Subcutaneous abdominal adipose tissue (tissue), 5 donors: ENCODE data around the gene RAPGEF1.
"Not testable (repeated sequence)": the region's sequence is repeated elsewhere in the genome, so short reads cannot be mapped to it uniquely, and the experiment has no call there.

Experiments used
- H3K27ac ChIP-seq: one replicate; pipeline ENCODE4 v1.7.0; 2013; ENCODE audit warnings: low read depth, mild to moderate bottlenecking, inconsistent platforms, low read length, moderate library complexity
- H3K27me3 ChIP-seq, 5 donors: one replicate each; pipeline ENCODE4 v1.7.0; 2013; ENCODE audit warnings: low read length in 5 of 5, inconsistent platforms in 1 of 5; ENCODE audit not compliant: control insufficient read depth in 5 of 5, insufficient read depth in 4 of 5
- H3K36me3 ChIP-seq, 5 donors: one replicate each; pipeline ENCODE4 v1.7.0; 2013; ENCODE audit warnings: low read length in 5 of 5; ENCODE audit not compliant: control insufficient read depth in 5 of 5, insufficient read depth in 5 of 5
- H3K4me1 ChIP-seq, 5 donors: one replicate each; pipeline ENCODE4 v1.7.0; 2013; ENCODE audit warnings: low read length in 5 of 5, mild to moderate bottlenecking in 3 of 5, moderate library complexity in 1 of 5; ENCODE audit not compliant: control insufficient read depth in 5 of 5, insufficient read depth in 5 of 5
- H3K4me3 ChIP-seq, 5 donors: one replicate each; pipeline ENCODE4 v1.7.0; 2013; ENCODE audit warnings: low read length in 5 of 5, low read depth in 1 of 5
- H3K9ac ChIP-seq, 5 donors: one replicate each; pipeline ENCODE4 v1.7.0; 2013; ENCODE audit warnings: low read length in 5 of 5, mild to moderate bottlenecking in 4 of 5, moderate library complexity in 3 of 5
- H3K9me3 ChIP-seq, 5 donors: one replicate each; pipeline ENCODE4 v1.7.0; 2013; ENCODE audit warnings: low read length in 5 of 5; ENCODE audit not compliant: control insufficient read depth in 5 of 5
- donor health status: healthy.
- donor health status: healthy.
- donor health status: healthy.
- donor health status: healthy.
- donor health status: healthy.

The RAPGEF1 gene

DNA sequence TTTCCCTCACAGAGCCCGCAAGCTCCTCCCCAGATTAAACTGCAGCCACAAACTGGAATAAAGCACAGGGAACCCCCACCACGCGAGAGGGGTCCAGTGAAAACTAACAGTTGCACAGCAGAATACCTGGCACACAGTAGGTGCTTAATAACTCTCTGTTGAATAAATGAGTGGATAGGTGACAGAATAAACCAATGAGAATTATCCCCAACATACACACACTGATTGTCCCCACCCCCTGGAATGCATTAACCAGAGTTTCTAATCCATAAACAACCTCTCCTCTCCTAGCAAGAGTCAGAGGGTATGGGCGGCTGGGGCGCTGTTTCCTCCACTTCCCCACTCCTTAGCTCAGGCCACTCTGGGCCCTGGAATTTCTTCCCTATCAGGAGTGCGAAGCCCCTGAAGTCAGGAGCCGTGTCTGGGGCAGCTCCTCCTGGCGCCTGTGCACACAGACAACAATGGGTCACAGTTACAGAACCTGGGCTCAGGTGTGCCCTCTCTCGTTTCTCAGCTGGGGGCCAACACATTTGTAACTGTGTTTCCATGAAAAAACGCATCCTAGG lies 27.6 kb downstream of the RAPGEF1 start:
- Histone ChIP-seq H3K4me3 (no peak overlapping the region), H3K9me3 (no peaks in the 10 kb centered on the region), H3K4me1 (peaks cover 18 to 81% (median 62%) of the 10 kb centered on the region in 5 donors), H3K27me3 (no peaks in the 10 kb centered on the region), H3K27ac (peak overlapping the region; percentile 84), H3K9ac (no peak overlapping the region), H3K36me3 (peaks cover 0 to 3% (median 0%) of the 10 kb centered on the region in 5 donors)

DNA sequence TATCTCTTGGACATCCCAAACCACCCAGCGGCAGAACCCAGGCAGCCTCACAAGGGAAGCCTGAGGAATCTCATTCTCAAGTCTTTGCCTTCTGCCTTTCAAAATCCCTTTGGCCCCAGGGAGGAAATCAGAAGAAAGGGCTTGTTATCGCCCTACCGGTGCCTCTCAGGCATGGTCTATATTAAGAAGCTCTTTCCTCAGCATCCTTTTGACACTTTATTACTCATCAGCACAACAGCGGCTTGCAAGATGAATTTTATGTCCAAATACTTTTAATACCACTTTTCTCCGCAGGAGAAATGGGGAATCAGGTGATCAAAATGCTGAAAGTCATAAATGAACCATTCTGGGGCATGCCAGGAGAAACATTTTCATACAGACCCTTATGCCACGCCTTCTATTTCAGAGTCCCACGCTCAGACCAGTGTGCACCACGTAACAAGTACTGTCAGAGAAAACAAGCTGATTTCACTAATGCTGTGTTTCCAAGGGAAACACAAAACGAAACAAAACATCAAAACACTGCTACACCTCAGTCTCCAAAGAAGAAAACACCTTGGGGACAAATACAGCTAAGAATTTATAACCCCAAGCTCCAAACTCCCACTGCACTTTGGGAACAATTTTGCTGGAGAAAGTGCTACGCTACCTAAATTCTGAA lies 30.0 kb downstream of the RAPGEF1 start:
- H3K27me3 ChIP-seq = no peaks in the 10 kb centered on the region
- no peaks in the 10 kb centered on the region for H3K36me3 ChIP-seq
- no peaks in the 10 kb centered on the region for H3K9me3 ChIP-seq
- H3K4me3 ChIP-seq = peak overlapping the region in 4 of 5 donors; percentile 29 to 62 (median 48)
- H3K9ac ChIP-seq = peak overlapping the region in 2 of 5 donors; percentile 2 to 49
- peaks cover 12 to 82% (median 68%) of the 10 kb centered on the region in 5 donors for H3K4me1 ChIP-seq
- peak overlapping the region; percentile 88 for H3K27ac ChIP-seq

DNA sequence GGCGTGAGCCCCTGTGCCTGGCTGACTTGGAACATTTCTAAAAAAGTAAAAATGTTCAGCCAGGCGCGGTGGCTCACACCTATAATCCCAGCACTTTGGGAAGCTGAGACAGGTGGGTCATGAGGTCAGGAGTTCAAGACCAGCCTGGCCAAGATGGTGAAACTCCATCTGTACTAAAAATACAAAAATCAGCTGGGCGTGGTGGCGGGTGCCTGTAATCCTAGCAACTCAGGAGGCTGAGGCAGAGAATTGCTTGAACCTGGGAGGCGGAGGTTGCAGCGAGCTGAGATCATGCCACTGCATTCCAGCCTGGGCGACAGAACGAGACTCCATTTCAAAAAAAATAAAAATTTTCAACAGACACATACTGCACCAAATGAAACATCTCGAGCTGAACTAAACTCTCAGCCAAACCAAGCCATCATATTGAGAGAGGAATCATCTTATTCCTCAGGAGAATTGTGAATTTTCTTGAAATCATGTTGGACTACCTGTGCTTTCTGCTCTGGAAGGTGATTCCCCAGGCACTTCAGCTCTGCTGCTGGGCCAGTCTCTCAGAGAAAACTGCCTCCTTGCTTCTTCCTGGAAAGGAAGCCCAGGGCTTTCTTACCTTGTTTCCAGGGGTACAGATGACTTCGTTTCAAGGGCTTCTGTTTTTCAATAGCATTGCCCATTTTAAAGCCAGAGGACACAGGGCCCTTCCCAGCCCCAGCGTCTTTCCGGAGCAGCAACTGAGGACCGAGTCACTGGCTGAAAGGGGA lies 30.7 kb downstream of the RAPGEF1 start:
- H3K27me3 ChIP-seq = not testable (repeated sequence)

DNA sequence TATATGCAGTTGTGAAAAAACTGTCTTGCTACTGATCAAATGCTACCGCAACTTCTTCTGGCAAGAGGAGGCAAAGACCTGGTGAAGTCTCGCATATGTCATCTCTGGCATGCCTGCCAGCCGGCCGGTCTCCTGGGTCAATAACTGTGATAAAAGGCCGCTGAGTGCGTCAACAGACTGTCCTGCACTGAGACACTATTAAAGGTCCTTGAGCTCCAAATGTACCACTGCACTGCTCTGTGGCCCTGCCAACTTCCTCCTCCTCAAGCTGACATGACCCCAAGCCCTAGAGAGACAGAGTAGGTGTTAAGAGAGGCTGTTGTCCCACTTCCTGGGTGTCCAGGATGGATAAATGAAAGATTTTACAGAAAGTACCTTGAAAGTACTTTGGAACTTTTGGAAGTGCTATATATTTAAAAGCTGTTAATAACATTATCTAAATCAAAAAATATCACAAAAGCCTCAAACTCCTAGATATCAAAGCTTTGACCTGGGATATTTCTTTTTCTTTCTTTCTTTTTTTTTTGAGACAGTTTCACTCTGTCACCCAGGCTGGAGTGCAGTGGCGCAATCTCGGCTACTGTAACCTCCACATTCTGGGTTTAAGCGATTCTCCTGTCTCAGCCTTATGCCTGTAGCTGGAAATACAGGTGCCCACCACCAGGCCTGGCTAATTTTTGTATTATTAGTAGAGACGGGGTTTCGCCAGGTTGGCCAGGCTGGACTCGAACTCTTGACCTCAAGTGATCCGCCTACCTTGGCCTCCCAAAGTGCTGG lies 31.5 kb downstream of the RAPGEF1 start:
- Histone ChIP-seq H3K9ac (peak overlapping the region; percentile 30 to 70 (median 39)), H3K27me3 (no peaks in the 10 kb centered on the region), H3K36me3 (no peaks in the 10 kb centered on the region), H3K9me3 (no peaks in the 10 kb centered on the region), H3K4me3 (peak overlapping the region in 4 of 5 donors; percentile 48 to 62 (median 56)), H3K4me1 (peaks cover 11 to 88% (median 74%) of the 10 kb centered on the region in 5 donors), H3K27ac (peak overlapping the region; percentile 88)

More for the DNA sequence above, 30.7 kb downstream of the RAPGEF1 start:
- Histone ChIP-seq H3K4me3 (peak overlapping the region in 4 of 5 donors; percentile 29 to 62 (median 48)), H3K9ac (peak overlapping the region in 2 of 5 donors; percentile 2 to 49), H3K27ac (peak overlapping the region; percentile 88), H3K4me1 (peaks cover 11 to 83% (median 68%) of the 10 kb centered on the region in 5 donors)
- H3K9me3 ChIP-seq, H3K36me3 ChIP-seq: not testable (repeated sequence)

DNA sequence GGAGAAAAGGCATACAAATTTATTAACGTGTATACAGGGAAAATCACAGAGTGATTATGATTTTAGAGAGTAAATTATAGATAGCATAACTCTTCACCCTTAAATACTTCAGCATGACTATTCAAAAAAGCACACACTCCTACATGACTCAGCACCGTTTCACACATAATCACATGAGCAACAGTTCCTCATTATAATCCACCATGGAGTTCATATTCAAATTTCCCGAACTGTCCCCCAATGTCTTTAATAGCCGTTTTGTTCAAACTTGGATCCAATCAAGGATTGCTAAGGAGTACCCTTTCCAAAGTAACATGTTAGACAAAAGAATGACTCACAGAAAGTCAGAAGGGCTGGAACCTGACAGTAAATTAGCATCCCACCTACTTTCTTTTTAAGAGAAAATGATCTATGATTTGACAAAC lies 32.1 kb downstream of the RAPGEF1 start:
- Histone ChIP-seq H3K27me3 (no peaks in the 10 kb centered on the region), H3K9ac (peak overlapping the region; percentile 30 to 70 (median 32)), H3K27ac (peak overlapping the region; percentile 88), H3K4me3 (peak overlapping the region in 4 of 5 donors; percentile 48 to 62 (median 56)), H3K36me3 (no peaks in the 10 kb centered on the region), H3K9me3 (no peaks in the 10 kb centered on the region), H3K4me1 (peaks cover 11 to 88% (median 73%) of the 10 kb centered on the region in 5 donors)

DNA sequence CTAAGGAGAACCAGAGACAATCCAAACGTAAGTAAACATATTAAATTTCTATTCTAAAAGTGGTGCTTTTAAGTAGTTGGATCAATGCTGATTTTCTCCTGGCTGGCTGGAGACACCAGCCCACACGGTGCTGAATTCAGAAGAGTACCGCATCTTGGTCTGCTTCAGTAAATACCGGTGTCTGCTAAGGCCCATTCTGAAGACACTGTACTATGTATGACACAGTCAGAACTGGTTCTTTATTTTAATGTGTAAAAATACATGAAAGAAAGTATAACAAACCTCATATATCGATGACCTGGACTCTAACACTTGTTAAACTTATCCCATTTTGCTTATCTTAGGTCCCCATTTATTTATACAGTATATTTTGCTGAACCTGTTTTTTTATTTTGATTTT lies 32.8 kb downstream of the RAPGEF1 start:
- peak overlapping the region in 4 of 5 donors; percentile 30 to 41 (median 36) for H3K9ac ChIP-seq
- H3K4me1 ChIP-seq = peaks cover 11 to 83% (median 68%) of the 10 kb centered on the region in 5 donors
- H3K27ac ChIP-seq = peak overlapping the region; percentile 88
- H3K27me3 ChIP-seq = no peaks in the 10 kb centered on the region
- H3K9me3 ChIP-seq = no peaks in the 10 kb centered on the region
- H3K4me3 ChIP-seq = peak overlapping the region in 3 of 5 donors; percentile 32 to 62 (median 54)
- H3K36me3 ChIP-seq = no peaks in the 10 kb centered on the region

DNA sequence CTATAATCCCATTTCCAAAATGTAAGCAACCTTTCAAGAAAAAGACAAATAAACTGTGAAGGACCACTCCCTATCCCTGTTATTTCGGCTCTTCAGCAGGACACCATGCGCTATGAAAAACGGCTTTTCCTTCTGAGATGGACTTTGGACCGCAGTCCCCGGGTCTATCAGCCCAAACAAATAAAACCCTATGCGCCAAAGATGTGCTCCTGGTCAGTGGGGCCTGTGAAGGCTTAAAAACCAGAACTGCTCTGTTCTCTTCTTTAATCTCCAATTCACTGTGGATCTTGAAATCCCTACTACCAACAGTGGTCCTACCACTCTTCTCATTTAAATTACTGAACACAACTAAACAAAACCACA lies 33.3 kb downstream of the RAPGEF1 start:
- Histone ChIP-seq H3K4me3 (peak overlapping the region in 3 of 5 donors; percentile 21 to 62 (median 32)), H3K36me3 (no peaks in the 10 kb centered on the region), H3K27ac (peak overlapping the region; percentile 88), H3K4me1 (peaks cover 10 to 84% (median 64%) of the 10 kb centered on the region in 5 donors), H3K9ac (peak overlapping the region in 3 of 5 donors; percentile 1 to 41 (median 41)), H3K9me3 (no peaks in the 10 kb centered on the region), H3K27me3 (no peaks in the 10 kb centered on the region)

DNA sequence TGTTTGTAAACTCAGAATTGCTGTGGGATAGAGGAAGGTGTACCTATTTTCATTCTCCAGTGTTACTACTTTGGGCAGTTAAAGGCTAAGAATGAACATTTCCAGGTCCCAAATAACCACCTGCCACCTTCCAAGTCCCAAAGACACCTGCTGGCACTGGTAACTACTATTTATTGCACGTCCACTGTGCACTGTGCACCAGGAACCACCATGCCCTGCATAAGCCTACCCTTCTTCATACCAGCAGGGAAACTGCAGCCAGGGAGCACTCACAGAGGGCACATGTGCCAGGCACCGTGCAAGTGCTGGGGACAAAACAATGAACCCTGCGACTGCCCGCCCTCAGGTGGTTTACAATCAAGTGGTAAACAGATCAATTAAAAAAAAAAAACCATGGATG lies 34.9 kb downstream of the RAPGEF1 start:
- peaks cover 11 to 87% (median 70%) of the 10 kb centered on the region in 5 donors for H3K4me1 ChIP-seq

DNA sequence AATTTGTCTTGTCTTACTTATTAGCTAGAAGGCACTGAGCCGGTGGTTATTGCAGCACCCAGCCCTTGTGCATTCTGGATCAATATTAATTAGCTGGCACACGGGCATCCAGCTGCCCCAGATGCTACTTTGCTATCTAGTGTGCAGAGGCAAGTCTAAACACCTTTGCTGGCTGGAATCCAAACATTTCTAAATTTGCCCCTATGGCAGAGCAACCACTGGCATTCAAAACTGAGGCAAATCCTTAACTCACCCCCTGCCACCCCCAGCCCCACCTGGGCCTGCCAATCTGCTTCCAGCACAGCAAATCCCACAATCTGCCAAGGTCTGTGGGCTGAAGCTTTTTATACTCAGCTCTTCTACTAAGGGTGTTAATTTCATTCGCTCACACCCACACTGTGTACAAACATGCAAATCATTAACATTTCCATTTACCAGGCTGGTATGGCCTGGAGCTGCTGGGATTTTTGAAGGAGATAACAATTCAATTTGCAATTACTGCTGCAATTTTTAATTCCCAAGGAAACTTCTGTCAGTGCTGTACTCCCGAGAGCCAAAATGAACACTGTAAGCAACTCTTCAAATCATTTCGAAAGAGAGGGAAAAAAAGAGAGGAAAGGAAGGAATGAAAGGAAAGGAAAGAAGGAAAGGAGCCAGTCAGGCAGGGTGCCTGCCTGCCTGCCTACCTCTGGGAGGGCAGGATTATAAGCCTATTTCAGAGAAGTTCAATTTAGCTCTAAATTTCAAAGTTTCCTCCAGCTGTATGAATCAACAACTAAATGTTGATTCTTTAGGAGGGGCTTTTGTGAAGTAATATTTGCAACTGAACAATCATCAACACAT lies 35.5 kb downstream of the RAPGEF1 start:
- H3K27ac ChIP-seq = peak overlapping the region; percentile 88
- no peaks in the 10 kb centered on the region for H3K27me3 ChIP-seq
- H3K9ac ChIP-seq = peak overlapping the region in 3 of 5 donors; percentile 8 to 48 (median 19)
- peaks cover 0 to 2% (median 0%) of the 10 kb centered on the region in 5 donors for H3K36me3 ChIP-seq
- peak overlapping the region in 1 of 5 donors; percentile 8 for H3K4me3 ChIP-seq
- peaks cover 9 to 87% (median 66%) of the 10 kb centered on the region in 5 donors for H3K4me1 ChIP-seq
- no peaks in the 10 kb centered on the region for H3K9me3 ChIP-seq

More for the DNA sequence above, 34.9 kb downstream of the RAPGEF1 start:
- no peaks in the 10 kb centered on the region for H3K9me3 ChIP-seq
- peak overlapping the region in 1 of 5 donors; percentile 45 for H3K9ac ChIP-seq
- peak overlapping the region; percentile 88 for H3K27ac ChIP-seq
- H3K36me3 ChIP-seq = peaks cover 0 to 1% (median 0%) of the 10 kb centered on the region in 5 donors
- no peaks in the 10 kb centered on the region for H3K27me3 ChIP-seq
- no peak overlapping the region for H3K4me3 ChIP-seq
